H1 (cell line): ENCODE measurements around the gene UBE2V1. TPM values are rescaled to one million over a fixed set of nuclear protein-coding genes. Genes with fewer than 3 reads are reported as not detected.

Experiments used
- BRCA1 ChIP-seq: IDR thresholded peaks from 2 replicates; pipeline ENCODE4 v1.6.1; 2012; ENCODE audit warnings: low read depth, low read length, improper control_type of control experiment
- JUND ChIP-seq: IDR thresholded peaks from 2 replicates; pipeline ENCODE4 v1.6.1; 2011; ENCODE audit warnings: mild to moderate bottlenecking, improper control_type of control experiment, low read length
- POLR2AphosphoS5 ChIP-seq: IDR thresholded peaks from 2 replicates; pipeline ENCODE4 v1.6.1; 2011; ENCODE audit warnings: low read depth, low read length
- TEAD4 ChIP-seq: IDR thresholded peaks from 2 replicates; pipeline ENCODE4 v1.6.1; 2012; ENCODE audit warnings: low read depth, low read length, inconsistent platforms, mixed read lengths
- polyA plus RNA-seq, 7 experiments: library from polyadenylated mRNA; depleted of rRNA in 3 of 7; stranded (reverse) in 5 of 7; unstranded in 2 of 7; fragments of >200 nt in 5 of 7; fragments of 200-250 nt in 2 of 7; gene quantifications; 1 replicate in 5 of 7; 2 replicates in 1 of 7; 4 replicates in 1 of 7; pipeline versions ENCODE4 v1.2.1 to v1.2.3, GENCODE V29; 2011 to 2013; ENCODE audit warnings: missing spikeins in 2 of 7, mixed read lengths in 2 of 7
- total RNA-seq: library from RNA; stranded (reverse); fragmentation: NEBNext Ultra II Directional; extraction: Animal tissue kit (Norgen Biotek cat#: 25700); gene quantifications from 2 replicates; pipeline ENCODE4 v1.2.1, GENCODE V29; 2021

UBE2V1 gene
- total and polyA plus RNA-seq, 2 of the 8 experiments (the other 6 are each of a cell fraction or from before 2014, with no cell fraction given) = 141 to 184 TPM

DNA sequence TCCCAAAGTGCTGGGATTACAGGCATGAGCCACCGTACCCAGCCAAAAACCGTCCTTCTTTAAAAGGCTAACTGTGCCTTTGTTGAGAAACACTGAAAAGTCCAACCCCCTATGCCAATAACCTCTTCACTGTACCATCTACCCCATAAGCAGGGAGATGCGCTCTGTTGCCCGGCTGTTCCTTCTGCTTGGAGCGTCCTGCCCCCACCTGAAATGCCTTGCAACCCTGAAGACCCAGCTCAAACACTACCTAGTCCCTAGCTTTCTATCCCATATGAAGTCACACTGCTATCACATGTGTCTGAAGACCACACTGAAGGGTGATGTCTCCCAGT lies 27.8 kb downstream of the UBE2V1 start (continued):
- TF ChIP-seq BRCA1 = no peak
- TF ChIP-seq TEAD4 = no peak
- TF ChIP-seq JUND = no peak
- no peak for TF ChIP-seq POLR2AphosphoS5
